Kidney glomerular epithelial cell (primary cell): ENCODE results near the gene TTC22.

Experiments
- DNase-seq: peaks from one replicate; lab custom pipeline; 2025; lab: John Stamatoyannopoulos, UW

Gene TTC22

GRCh38 chr1:54834007-54834541, 33.0 kb upstream of the TTC22 start:
- DNase-seq = no peak

- DNase-seq = no peak
Observed at GRCh38 chr1:54833121-54833520, 32.0 kb upstream of the TTC22 start.

- no peak for DNase-seq
Observed at GRCh38 chr1:54826226-54826816, 25.2 kb upstream of the TTC22 start.

GRCh38 chr1:54825696-54826095, 24.6 kb upstream of the TTC22 start:
- DNase-seq = no peak

GRCh38 chr1:54823670-54824069, 22.5 kb upstream of the TTC22 start:
- no peak for DNase-seq

GRCh38 chr1:54819733-54820132, 18.6 kb upstream of the TTC22 start:
- no peak for DNase-seq

- DNase-seq = no peak
Observed at GRCh38 chr1:54819195-54819536, 18.0 kb upstream of the TTC22 start.

GRCh38 chr1:54818461-54819194, 17.5 kb upstream of the TTC22 start:
- no peak for DNase-seq

GRCh38 chr1:54816951-54817350, 15.8 kb upstream of the TTC22 start:
- DNase-seq = no peak

GRCh38 chr1:54816130-54816529, 15.0 kb upstream of the TTC22 start:
- no peak for DNase-seq

- DNase-seq = no peak
Observed at GRCh38 chr1:54815086-54815876, 14.2 kb upstream of the TTC22 start.

- DNase-seq = no peak
Observed at GRCh38 chr1:54814571-54814970, 13.4 kb upstream of the TTC22 start.

GRCh38 chr1:54814126-54814498, 13.0 kb upstream of the TTC22 start:
- no peak for DNase-seq

- DNase-seq = no peak
Observed at GRCh38 chr1:54813485-54814125, 12.5 kb upstream of the TTC22 start.

GRCh38 chr1:54812801-54813484, 11.8 kb upstream of the TTC22 start:
- DNase-seq = no peak

GRCh38 chr1:54811739-54812655, 10.9 kb upstream of the TTC22 start:
- DNase-seq = no peak

GRCh38 chr1:54811066-54811465, 9.9 kb upstream of the TTC22 start:
- DNase-seq = no peak

- DNase-seq = peak; percentile 53
Observed at GRCh38 chr1:54810153-54810942, 9.2 kb upstream of the TTC22 start.

GRCh38 chr1:54809496-54810074, 8.5 kb upstream of the TTC22 start:
- DNase-seq = no peak
